Hypothalamus (tissue), 51 donors: Measurements from ENCODE around the gene RASAL2.
"Not testable (repeated sequence)": the region's sequence is repeated elsewhere in the genome, so short reads cannot be mapped to it uniquely, and the experiment has no call there.

Experiments
- DNase-seq, 51 donors: peaks; one replicate each; lab custom pipeline; 2025; lab: John Stamatoyannopoulos, UW

Gene RASAL2

GRCh38 chr1:178151831-178152230 lies 57.9 kb downstream of the RASAL2 start:
- no peak for DNase-seq

DNA sequence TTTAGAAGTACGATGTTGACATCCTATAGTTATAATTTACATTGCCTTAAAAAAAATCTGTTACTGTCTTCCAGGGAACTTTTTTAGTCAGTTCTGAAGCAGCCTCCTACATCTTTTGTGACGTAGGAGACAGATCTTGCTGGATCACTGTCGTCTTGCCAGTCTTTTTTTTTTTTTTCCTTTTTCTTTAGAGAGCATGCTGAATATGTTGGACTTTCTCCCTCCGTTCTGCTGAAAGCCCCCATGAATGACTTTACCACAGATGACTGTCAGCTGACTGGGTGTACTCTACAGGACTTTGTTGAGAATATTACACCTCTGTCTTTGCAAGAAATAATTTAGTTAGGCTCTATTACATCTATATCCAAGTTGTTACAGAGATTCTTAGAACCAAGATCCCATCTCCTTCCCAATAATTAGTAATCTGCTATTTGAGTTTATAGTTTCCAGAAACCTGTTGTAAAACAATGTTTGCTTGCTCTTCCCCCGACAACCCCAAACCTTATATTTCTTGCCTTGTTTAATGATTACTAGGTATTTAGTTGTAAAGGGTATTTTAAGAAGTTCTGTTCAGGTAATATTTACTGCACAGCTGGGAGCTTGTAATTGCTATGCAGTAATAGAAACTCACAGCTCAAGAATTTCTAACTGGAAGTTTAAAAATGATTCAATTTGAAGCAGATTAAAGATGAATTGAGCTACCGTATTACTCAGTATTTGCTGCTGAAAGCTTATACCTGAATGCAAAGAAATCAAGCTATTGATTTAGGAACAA lies 61.8 kb downstream of the RASAL2 start:
- DNase-seq, result no peak

DNA sequence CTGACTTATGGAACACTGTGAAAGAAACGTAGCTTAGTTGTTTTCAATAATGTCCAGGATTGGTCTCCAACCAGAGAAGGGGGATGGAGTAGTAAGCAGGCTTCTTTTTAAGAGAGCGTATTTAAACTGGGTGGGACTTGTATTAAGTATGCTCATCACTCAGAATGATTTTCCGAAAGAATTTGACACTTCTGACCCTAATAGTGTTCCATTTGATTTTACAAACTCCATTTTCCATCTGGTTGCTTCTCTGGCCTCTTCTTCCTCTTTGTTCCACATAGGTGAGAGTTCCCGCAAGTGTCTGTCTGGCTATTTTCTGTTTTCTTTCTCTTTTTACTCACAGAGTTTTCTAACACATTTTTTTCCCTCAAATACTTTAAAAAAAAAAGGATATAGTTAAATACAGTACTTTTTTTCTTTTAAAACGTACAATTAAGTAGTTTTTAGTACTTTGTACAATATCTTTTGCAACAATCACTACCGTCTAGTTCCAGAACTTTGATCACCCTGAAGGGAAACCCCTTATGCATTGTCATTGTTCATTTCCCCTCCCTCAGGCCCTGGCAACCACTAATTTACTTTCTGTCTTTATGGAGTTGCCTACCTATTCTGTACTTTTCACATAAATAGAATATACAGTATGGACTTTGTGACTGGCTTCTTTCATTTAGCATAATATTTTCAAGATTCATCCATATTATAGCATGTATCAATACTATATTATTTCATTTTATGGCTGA lies 67.0 kb downstream of the RASAL2 start:
- DNase-seq, result no peak

DNA sequence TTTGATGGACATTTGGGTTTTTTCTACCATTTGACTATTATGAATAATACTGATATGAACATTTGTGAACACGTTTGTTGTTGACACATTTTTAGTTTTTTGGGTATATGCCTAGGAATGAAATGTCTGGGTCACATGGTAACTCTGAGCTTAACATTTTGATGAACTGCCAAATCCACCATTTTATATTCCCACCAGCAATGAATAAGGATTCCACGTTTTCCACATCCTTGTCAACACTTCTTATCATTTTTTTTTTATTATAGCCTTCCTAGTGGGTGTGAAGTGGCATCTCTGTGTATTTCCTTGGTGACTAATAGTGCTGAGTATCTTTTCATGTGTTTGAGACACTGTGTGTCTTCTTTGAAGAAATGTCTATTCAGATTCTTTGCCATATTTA lies 67.6 kb downstream of the RASAL2 start:
- DNase-seq, result no peak

DNA sequence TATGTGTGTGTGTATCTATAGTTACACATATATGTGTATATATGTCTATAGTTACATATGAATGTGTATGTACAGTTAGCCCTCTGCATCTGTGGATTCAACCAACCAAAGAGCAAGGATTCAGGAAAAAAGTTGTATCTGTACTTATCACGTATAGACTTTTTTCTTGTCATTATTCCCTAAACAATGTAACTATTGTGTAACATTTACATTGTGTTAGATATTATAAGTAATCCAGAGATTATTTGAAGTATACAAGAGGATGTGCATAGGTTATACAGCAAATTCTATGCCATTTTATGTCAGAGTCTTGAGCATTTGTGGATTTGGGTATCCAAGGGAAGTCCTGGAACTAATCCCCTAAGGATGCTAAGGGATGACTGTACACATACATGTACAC lies 71.3 kb downstream of the RASAL2 start:
- no peak for DNase-seq

- no peak for DNase-seq
Observed at GRCh38 chr1:178166429-178167024, 72.6 kb downstream of the RASAL2 start.

- peak in 1 of 51 donors; percentile 15 for DNase-seq
Observed at GRCh38 chr1:178168536-178168935, 74.6 kb downstream of the RASAL2 start.

- DNase-seq, result no peak
Observed at GRCh38 chr1:178169649-178170048, 75.7 kb downstream of the RASAL2 start.

DNA sequence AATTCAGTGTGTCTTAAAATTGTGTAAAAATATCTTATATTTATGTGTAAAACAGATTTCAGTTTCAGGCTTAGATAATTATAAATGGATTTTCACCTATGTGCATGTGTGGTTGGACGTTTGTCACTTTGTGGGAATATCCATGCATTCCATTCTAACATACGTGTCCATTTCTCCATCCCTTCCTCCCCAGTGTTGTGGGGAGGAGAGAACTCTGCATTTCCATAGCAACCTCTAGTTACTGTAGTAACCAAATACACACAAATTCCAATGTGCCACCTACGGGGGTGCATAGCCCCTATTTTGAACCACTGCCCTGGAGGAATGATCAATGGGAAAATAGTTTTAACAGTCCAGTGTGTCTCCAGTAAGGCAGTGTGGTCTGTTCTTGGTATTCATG lies 79.0 kb downstream of the RASAL2 start:
- no peak for DNase-seq

GRCh38 chr1:178174539-178174938 lies 80.6 kb downstream of the RASAL2 start:
- no peak for DNase-seq

DNA sequence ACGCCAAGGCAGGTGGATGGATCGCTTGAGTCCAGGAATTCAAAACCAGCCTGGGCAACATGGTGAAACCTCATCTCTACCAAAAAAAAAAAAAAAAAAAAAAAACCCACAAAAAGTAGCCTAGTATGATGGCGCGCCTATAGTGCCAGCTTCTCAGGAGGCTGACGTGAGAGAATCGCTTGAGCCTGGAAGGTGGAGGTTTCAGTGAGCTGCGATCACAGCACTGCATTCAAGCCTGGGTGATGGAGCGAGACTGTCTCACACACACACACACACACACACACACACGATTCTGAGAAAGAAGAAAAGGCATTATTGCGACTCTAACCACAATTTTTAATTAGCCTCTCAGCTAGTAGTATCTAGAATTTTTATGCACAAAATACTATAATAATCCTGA lies 86.5 kb downstream of the RASAL2 start:
- no peak for DNase-seq

GRCh38 chr1:178183796-178184195 lies 89.9 kb downstream of the RASAL2 start:
- DNase-seq, result no peak

DNA sequence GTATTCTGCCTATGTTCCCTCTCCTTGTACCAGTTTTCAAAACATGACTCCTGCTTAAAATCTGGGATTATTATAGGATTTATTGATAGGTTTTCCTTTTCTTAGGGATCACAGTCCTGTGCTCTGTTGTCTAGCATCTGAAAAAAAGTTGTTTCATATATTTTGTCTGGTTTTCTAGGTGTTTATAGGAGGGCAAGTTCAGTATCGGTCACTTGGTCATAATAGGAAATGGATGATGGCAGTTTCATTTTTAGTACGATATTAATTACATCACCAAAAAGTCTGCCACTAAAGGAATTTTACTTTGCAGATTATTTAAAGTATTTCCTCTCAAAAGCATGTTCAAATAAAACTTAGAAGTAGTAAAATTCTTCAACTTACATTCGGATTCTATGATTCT lies 94.4 kb downstream of the RASAL2 start:
- DNase-seq, result no peak

DNA sequence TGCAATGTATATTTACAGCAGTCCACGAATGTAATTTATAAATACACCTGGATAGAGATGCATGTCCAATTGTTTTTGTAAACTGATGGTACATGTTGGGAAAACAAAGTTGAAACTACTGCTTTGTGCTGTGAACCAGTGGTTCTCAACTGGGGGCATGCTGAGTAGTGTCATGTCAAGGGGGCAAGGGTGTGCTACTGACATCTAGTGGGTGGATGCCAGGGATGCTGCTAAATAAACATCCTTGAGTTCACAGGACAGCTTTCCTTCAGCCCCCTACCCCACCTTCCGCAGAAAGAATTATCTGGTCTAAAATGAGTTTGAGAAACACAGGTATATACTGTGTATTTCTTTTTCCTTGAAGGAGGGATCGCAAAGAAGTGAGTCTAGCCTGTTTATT lies 95.9 kb downstream of the RASAL2 start:
- peak in 12 of 51 donors; percentile 3 to 45 (median 12) for DNase-seq

DNA sequence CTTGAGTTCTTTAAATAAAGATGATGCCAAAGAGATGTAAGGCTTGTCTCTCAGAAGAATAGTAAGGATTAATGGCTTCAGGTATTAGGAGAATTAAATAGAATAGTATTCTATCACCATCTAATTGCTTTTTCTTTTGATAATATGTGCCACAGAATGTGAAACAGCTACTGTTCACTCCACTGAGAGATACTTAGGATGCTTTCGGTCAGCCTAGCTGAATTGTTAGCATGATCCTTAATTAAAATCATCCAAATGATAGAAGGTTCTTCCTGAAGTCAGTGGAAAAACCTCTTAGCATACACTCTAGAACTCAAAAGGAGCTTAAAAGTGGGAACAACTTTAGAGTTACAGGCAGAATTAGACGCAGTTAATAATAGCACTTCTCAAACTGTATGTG lies 97.0 kb downstream of the RASAL2 start:
- no peak for DNase-seq

DNA sequence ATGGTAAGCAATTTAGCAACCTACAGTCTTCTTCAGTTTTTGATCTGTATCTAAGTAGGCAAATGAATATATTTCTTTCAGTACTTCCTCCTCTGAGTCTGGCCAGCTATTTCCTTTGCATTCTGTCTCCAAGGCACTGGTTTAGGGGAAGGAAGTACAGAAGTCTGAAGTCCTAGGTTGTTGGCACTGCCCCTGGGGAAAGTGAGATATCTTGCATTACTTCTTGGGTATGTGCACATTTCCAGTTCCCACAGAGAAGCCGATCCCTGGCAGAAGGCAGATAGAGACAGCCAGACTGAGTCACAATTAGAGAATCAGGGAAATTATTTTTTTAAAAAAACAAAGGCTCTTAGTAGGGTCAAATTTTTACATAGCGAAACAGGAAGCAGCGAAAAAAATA lies 98.8 kb downstream of the RASAL2 start:
- peak in 10 of 51 donors; percentile 1 to 27 (median 4) for DNase-seq

GRCh38 chr1:178196631-178197030 lies 102.7 kb downstream of the RASAL2 start:
- no peak for DNase-seq

- DNase-seq, result not testable (repeated sequence)
Observed at GRCh38 chr1:178202095-178202494, 108.2 kb downstream of the RASAL2 start.

DNA sequence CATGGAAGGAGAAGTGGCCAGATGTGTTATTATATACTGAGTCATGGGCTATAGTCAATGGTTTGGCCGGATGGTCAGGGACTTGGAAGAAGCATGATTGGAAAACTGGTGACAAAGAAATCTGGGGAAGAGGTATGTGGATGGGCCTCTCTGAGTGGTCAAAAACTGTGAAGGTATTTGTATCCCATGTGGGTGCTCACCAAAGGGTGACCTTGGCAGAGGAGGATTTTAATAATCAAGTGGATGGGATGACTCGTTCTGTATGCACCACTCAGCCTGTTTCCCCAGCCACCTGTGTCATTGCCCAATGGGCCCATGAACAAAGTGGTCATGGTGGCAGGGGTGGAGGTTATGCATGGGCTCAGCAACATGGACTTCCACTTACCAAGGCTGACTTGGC lies 108.6 kb downstream of the RASAL2 start:
- DNase-seq, result not testable (repeated sequence)

DNA sequence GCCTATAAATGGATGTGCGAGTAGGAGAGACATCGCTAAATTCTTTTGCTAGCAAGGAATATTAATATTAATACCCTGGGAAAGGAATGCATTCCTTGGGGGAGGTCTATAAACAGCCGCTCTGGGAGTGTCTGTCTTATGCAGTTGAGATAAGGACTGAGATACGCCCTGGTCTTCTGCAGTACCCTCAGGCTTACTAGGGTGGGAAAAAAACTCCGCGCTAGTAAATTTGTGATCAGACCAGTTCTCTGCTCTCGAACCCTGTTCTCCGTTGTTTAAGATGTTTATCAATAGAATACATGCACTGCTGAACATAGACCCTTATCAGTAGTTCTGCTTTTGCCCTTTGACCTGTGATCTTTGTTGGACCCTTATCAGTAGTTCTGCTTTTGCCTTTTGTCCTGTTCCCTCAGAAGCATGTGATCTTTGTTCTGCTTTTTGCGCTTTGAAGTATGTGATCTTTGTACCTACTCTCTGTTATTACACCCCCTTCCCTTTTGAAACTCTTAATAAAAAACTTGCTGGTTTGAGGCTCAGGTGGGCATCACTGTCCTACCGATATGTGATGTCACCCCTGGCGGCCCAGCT lies 114.5 kb downstream of the RASAL2 start:
- DNase-seq, result not testable (repeated sequence)

- no peak for DNase-seq
Observed at GRCh38 chr1:178209935-178210334, 116.0 kb downstream of the RASAL2 start.
